ENCODE measurements around the gene FBLN2. TPM values are rescaled to one million over a fixed set of nuclear protein-coding genes. Genes with fewer than 3 reads are reported as not detected.

Gene FBLN2
- total RNA-seq, 1 donor from 2014 or later, result 5.8 TPM

- H3K27ac Mint-ChIP-seq, result no peak overlapping the region
- H3K36me3 Mint-ChIP-seq (ENCODE audit: insufficient read depth), result no peaks in the 10 kb centered on the region
Measured at GRCh38 chr3:13610006-13610570, 61.2 kb downstream of the FBLN2 start.

DNA sequence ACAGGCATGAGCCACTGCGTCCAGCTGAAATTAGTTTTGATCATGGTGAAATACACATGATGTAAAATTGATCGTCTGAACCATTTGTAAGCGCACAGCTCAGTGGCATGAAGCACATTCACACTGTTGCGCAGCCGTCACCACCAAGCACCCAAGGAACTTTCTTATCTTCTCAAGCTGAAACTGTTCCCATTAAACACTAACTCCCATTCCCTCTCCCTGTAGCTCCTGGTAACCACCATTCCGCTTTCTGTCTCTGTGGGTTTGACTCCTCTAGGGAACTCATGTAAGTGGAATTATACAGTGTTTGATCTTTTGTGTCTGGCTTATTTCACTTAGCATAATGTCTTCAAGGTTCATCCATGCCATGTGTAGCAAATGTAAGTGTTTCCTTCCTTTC lies 62.3 kb downstream of the FBLN2 start:
- H3K4me3 Mint-ChIP-seq (ENCODE audit: low read depth), result no peak overlapping the region
- no peaks in the 10 kb centered on the region for H3K9me3 Mint-ChIP-seq (ENCODE audit: low read depth)
- DNase-seq (ENCODE audit: low spot score, unreplicated experiment), result no peak
- H3K4me1 Mint-ChIP-seq (ENCODE audit: low read depth), result no peaks in the 10 kb centered on the region
- no peak overlapping the region for H3K27ac Mint-ChIP-seq
- peaks cover 3% of the 10 kb centered on the region for H3K27me3 Mint-ChIP-seq
- TF ChIP-seq CTCF (IDR thresholded peaks at IDR 0.05; ENCODE audit: unreplicated experiment), result no peak
- H3K36me3 Mint-ChIP-seq (ENCODE audit: insufficient read depth), result no peaks in the 10 kb centered on the region

More at GRCh38 chr3:13610006-13610570, 61.2 kb downstream of the FBLN2 start:
- TF ChIP-seq CTCF (IDR thresholded peaks at IDR 0.05; ENCODE audit: unreplicated experiment), result no peak
- Mint-ChIP-seq H3K27me3 (peaks cover 3% of the 10 kb centered on the region), H3K4me1 (ENCODE audit: low read depth) (no peaks in the 10 kb centered on the region), H3K9me3 (ENCODE audit: low read depth) (no peaks in the 10 kb centered on the region), H3K4me3 (ENCODE audit: low read depth) (no peak overlapping the region)
- DNase-seq (ENCODE audit: low spot score, unreplicated experiment), result no peak

GRCh38 chr3:13612829-13613228 lies 63.9 kb downstream of the FBLN2 start:
- Mint-ChIP-seq H3K4me1 (ENCODE audit: low read depth) (no peaks in the 10 kb centered on the region), H3K27ac (no peak overlapping the region), H3K9me3 (ENCODE audit: low read depth) (no peaks in the 10 kb centered on the region), H3K4me3 (ENCODE audit: low read depth) (no peak overlapping the region), H3K27me3 (peaks cover 3% of the 10 kb centered on the region), H3K36me3 (ENCODE audit: insufficient read depth) (no peaks in the 10 kb centered on the region)
- TF ChIP-seq CTCF (IDR thresholded peaks at IDR 0.05; ENCODE audit: unreplicated experiment), result no peak
- no peak for DNase-seq (ENCODE audit: low spot score, unreplicated experiment)

- no peaks in the 10 kb centered on the region for H3K36me3 Mint-ChIP-seq (ENCODE audit: insufficient read depth)
- H3K27me3 Mint-ChIP-seq, result peaks cover under 1% of the 10 kb centered on the region
- H3K9me3 Mint-ChIP-seq (ENCODE audit: low read depth), result no peaks in the 10 kb centered on the region
- DNase-seq (ENCODE audit: low spot score, unreplicated experiment), result no peak
- no peak overlapping the region for H3K27ac Mint-ChIP-seq
- no peaks in the 10 kb centered on the region for H3K4me1 Mint-ChIP-seq (ENCODE audit: low read depth)
- TF ChIP-seq CTCF (IDR thresholded peaks at IDR 0.05; ENCODE audit: unreplicated experiment), result no peak
- H3K4me3 Mint-ChIP-seq (ENCODE audit: low read depth), result no peak overlapping the region
Measured at GRCh38 chr3:13613343-13614190, 64.6 kb downstream of the FBLN2 start.

DNA sequence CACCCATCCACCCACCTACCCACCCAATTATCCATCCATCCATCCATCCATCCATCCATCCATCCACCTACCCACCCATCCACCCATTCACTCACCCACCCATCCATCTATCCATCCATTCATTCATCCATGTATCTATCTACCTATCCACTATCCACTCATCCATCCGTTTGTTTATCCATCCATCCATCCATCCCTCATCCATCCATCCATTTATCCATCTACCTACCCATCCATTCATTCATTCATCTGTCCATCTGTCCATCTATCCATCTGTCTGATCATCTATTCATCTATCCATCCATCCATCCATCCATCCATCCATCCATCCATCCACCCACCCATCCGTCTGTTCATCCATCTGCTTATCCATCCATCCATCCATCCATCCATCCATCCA lies 65.7 kb downstream of the FBLN2 start:
- Mint-ChIP-seq H3K4me3 (ENCODE audit: low read depth) (no peak overlapping the region), H3K27me3 (no peaks in the 10 kb centered on the region), H3K27ac (no peak overlapping the region), H3K36me3 (ENCODE audit: insufficient read depth) (no peaks in the 10 kb centered on the region), H3K9me3 (ENCODE audit: low read depth) (no peaks in the 10 kb centered on the region), H3K4me1 (ENCODE audit: low read depth) (no peaks in the 10 kb centered on the region)
- no peak for TF ChIP-seq CTCF (IDR thresholded peaks at IDR 0.05; ENCODE audit: unreplicated experiment)
- DNase-seq (ENCODE audit: low spot score, unreplicated experiment), result no peak
